NCI-H146 treated with DMSO at 0.1 percent for 48 hours (cell line): ENCODE results near the gene TBX4.

ENCODE experiments used
- DNase-seq: peaks from one replicate; lab custom pipeline; 2025; ENCODE audit not compliant: unreplicated experiment; lab: John Stamatoyannopoulos, UW

Gene TBX4

GRCh38 chr17:61453566-61454380 lies 1.6 kb downstream of the TBX4 start:
- DNase-seq, result no peak

DNA sequence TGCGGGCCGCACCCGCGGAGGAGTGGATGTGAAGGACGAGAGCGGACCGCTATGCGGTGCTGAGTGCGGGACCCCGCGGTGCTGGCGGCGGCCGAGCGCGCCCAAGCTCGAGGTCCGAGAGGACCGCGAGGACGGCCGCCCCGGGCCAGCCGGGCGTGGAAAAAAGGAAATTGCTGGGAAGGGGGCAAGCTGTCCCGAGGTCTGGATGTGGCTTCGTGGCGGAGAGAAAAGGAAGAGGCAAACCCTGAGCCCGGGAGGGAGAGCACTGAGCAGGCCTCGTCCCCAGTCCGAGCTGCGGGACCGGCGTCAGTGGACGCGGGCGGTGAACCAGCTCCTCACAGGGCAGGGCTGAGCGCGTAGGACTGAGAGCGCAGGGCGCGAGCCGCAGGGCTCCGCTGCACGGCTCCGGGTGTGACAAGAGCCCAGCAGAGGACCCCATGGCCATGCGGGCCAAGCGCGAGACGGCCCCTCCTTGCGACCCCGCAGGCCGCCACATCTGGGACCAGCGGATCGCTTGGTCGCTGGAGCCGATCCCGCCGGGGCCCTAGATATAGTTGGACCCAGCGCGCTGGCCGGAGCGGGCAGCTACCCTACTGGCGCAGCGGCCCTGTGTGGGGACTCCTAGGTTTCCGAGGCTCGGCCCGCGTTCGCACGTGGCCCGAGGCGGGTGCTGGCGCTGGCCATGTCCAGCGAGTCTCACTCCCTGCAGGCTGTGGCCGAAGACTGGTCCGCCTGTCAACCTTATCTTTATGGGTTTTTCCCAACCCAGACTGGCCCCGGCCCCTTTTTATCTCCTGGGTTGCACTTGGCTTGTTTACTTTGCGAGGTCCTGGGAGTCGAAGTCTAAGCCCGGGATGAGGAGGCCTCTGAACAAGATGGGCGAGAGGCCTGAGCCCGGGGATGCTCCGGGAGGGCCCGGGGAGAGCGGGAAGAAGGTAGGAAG lies 2.4 kb downstream of the TBX4 start:
- DNase-seq, result no peak

DNA sequence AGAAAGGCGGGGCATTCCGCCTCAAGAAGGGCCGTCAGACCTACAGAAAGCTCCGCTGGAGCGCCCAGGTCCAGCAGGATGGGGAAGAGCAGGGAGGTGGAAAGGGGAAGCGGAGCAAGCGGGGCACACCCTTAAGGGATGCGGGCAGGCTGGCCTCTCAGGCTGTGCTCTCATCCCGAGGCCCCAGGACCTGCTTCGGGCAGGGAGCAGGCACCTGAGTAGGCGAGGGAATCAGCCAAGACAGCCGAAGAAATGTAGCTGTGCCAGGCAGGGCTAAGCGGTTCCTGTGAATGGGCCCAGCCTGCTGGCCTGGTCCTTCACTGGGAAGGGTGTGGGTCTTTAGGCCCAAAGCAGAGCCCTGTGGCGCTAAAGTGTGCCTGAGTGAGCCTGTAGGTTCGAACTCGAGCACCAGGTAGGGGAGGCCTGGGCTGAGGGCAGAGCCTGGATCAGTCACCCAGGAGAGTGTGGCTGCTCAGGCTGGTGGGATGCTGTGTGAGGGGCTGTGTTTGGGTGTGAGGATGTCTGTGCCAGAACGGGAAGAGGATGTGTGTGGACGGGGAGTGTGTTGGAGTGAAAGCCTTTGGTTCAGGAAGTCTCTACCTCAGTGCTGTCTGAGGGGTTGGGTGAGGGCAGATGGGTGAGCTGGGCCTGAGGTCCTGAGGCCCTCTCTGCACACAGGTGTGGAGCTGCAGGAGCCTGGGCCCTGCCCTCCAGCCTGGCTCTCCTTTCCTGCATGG lies 3.3 kb downstream of the TBX4 start:
- DNase-seq, result no peak

DNA sequence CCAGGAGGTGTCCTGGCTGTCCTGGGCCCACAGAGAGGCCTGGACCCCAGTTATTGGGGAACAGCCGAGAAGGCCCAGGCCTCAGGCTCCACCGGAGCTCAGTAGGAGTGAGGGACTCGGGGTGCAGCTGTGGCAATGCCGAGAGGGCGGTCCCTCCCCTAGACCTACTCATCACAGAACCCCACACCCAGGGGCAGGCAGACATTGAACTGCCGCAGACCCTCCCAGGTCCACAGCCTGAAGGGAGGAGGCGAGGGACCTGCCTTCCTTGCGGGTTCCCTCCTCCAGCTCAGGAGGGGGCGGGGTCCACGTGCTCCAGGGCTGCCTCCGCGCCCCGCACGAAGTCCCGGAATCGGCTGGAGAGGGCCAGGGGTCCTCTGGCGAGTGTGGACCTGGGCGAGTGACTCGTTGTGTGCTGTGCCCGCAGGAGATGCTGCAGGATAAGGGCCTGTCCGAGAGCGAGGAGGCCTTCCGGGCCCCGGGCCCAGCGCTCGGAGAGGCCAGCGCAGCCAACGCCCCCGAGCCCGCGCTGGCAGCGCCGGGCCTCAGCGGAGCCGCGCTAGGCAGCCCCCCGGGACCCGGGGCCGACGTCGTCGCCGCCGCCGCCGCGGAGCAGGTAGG lies 3.9 kb downstream of the TBX4 start:
- DNase-seq, result no peak

- DNase-seq, result no peak
These were observed 4.5 kb downstream of the TBX4 start for GRCh38 chr17:61456688-61457225.

GRCh38 chr17:61457226-61457983 lies 5.2 kb downstream of the TBX4 start:
- no peak for DNase-seq

GRCh38 chr17:61458000-61458399 lies 5.8 kb downstream of the TBX4 start:
- DNase-seq, result no peak

DNA sequence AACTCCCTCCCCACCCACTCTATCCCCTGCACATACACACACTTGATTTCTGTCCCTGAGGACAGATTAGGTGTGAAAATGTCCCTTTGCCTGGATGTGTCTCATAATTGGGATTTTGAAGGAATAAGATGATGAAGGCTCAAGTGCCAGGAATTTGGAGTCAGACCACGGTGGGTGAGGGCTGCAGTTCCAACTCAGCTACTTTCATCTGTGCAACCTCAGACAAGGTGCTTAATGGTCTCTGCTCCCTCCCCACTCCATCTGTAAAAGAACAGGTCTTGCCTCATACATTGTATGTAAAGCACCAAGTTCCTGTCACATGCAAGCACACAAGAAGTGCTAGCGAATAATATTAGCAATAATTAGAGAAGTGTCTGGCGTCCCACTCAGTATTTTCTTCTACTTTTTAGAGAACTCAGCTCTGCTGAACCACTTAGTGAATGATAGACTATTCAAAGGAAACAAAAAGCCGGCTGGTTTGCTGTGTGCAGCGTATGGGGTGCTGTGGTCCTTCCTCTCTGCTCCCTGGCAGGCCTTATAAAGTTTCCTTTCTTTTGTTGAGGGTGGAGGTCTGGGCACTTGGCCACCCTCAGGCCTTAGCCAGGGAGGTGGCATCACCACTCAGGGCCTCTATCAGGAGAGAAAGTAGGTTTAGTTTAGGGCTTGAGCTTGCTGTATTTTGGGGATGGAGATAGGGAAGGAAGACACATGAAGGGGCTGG lies 6.4 kb downstream of the TBX4 start:
- no peak for DNase-seq

- no peak for DNase-seq
These were observed 7.1 kb downstream of the TBX4 start for GRCh38 chr17:61459142-61459809.

DNA sequence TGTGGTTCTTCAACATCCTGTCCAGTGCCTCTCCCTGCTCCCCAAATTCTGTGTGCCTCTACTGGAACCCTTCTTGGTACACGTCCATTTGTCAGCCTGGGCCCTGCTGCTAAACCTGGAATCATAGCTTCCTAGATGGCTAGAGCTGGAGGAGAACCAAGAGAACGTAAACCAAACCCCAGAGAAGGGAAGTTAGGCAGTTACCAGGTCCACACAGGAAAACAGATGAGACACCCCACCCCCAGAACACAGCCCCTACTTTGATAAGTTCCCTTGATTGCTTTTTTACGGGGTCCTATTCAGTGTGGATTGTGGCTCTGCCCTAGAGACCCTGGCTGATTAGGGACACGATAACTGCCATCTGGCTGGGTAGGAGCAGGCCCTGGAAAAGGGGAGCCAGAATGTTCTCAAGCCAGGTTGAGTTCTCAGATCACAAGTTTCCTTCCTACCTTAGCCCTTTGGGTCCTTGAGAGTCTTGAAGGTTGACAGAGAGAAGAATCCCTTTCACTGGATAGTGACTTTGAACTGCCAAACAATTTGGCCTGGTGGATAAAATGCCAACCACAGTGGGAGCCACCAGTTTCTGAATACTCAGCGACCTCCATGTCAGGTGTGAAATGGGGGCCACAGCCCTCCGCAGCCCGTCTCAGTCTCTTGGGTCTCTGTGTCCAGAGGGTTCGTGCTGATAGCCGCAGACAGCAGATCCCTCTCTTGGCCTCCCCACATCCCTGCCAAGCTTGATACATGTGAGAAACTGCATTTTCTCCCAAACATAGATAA lies 7.9 kb downstream of the TBX4 start:
- no peak for DNase-seq

GRCh38 chr17:61460796-61461585 lies 8.8 kb downstream of the TBX4 start:
- no peak for DNase-seq

DNA sequence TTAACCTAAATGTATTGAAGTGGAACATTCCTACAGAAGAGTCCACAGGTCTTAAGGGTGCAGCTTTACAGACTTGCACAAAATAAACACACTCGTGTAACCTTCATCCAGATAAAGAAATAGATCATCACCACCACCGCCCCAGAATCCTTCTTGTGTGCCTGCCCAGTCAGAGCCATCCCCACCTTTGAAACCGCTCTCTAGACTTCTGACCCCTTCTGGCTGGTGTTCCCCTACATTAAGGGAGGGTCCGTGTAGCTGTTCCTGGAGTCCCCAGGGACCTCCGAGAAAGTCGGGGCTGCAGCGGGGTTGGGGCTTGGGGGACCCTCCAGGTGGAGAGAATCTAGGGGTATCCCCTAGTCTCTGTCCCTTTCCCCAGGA lies 9.4 kb downstream of the TBX4 start:
- no peak for DNase-seq

GRCh38 chr17:61461967-61462718 lies 9.9 kb downstream of the TBX4 start:
- no peak for DNase-seq

GRCh38 chr17:61462719-61463315 lies 10.6 kb downstream of the TBX4 start:
- no peak for DNase-seq

DNA sequence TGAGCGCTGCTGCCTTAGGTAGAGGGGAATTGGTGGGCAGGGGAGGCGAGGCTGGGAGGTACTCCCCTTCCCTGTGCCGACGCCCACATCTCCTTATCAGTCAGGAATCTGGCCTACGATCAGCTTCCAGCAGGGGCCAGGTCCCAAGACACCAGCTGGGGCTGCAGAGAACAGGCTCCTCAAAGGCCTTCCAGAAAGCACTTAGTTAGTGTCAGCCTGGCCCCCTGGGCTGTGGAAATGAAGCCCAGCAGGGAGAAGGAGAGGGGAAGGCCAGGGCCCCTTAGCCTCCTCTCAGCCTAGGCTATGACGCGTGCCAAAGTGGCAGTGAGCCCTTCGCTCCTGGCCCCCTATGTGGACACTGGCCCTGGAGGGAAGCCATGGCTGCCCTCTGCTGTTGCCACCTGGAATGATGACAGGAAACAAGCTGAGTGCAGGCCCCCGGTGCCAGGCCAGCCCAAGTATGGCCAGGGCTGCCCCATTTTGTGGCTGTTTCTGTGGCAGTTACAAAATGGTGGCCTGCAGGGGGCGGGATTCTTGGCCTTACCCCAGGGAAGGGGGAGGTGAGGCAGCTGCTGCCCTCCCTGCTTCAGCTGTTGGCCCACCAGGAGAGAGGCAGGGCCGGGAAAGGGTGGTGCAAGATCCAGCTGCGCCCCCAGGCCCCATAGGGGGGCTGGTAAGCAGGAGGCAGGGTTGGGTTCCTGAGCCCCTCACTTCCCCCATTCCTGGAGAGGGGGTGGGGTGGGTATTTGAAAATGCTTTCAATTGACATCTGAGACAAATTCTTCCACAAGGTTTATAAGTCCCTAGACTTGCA lies 11.3 kb downstream of the TBX4 start:
- no peak for DNase-seq
